Activated CD4-positive, alpha-beta T cell treated with anti-CD3 and anti-CD28 coated beads, Interleukin-2, amount 50 U/mL, for 16 hours (primary cell): ENCODE measurements around the gene NXF1.
"Not testable (repeated sequence)": the region's sequence is repeated elsewhere in the genome, so short reads cannot be mapped to it uniquely, and the experiment has no call there.

Source experiments
- DNase-seq: peaks from one replicate; pipeline ENCODE4 v3.0.0-alpha.2; 2020

Gene NXF1

GRCh38 chr11:62832336-62833234 is 27.3 kb upstream of the NXF1 start, which contains the start of gene TEX54:
TSS of gene TEX54 (minus strand) at chr11:62832841.
- no peak for DNase-seq

GRCh38 chr11:62831520-62832335 is 26.5 kb upstream of the NXF1 start, which contains the start of gene STX5:
TSS of gene STX5 (minus strand) at chr11:62832051. CDS start at chr11:62831243, 808 bp downstream.
- DNase-seq, result peak; percentile 99

GRCh38 chr11:62830904-62831519 is 25.8 kb upstream of the NXF1 start:
- DNase-seq, result no peak

DNA sequence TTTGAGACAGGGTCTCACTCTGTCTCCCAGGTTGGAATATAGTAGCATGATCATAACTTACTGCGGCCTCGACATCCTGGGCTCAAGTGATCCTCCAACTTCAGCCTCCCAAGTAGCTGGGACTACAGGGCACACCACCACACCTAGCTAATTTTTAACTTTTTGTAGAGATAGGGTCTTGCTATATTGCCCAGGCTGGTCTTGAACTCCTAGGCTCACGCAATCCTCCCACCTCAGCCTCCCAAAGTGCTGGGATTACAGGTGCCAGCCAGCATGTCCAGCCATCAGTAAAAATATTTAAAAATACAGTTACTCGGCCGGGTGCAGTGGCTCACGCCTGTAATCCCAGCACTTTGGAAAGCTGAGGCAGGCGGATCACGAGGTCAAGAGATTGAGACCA is 22.9 kb upstream of the NXF1 start:
- not testable (repeated sequence) for DNase-seq

- no peak for DNase-seq
Observed at GRCh38 chr11:62823677-62824076, 18.4 kb upstream of the NXF1 start.

- DNase-seq, result no peak
Observed at GRCh38 chr11:62817129-62817528, 11.9 kb upstream of the NXF1 start.

DNA sequence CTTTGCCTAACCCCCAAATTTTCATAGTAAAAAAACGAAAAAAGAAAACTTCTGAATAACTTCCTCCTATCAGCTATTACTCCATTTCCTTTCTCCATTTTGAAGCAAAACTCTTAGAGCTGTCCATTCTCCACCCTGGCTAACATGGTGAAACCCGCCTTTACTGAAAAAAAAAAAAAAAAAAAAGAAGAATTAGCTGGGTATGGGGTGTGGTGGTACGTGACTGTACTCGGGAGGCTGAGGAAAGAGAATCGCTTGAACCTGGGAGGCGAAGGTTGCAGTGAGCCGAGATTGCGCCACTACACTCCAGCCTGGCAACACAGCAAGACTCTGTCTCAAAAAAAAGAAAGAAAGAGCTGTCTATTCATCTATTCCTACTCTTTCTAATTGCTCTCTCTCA is 11.3 kb upstream of the NXF1 start:
- DNase-seq, result no peak

- no peak for DNase-seq
Observed at GRCh38 chr11:62811659-62812058, 6.4 kb upstream of the NXF1 start.

- DNase-seq, result no peak
Observed at GRCh38 chr11:62810748-62811147, 5.5 kb upstream of the NXF1 start.

GRCh38 chr11:62806611-62807121 is 1.4 kb upstream of the NXF1 start:
- no peak for DNase-seq

DNA sequence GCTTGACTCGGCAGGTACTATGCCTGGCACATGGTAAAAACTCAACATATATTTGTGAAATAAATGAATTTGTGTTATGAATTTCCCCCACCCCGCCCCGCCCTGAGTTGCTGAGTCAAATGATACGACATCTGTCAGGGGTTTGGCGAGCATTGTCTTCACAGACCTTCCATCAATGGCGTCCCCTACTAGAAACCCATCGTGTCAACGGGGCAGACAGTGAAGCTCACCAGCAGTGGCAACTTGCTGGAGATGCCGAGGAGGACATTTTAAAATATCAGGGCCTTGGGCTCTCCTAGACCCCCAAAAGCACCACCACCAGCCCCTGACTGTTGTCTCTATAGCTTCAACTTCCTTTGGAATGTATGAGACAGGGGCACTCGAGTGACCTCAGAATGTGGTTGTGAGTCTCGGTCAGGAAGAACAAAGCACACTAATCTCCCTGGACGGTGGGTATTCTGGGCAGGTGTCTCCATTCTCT is 761 bp upstream of the NXF1 start:
- DNase-seq, result peak; percentile 41

- DNase-seq, result no peak
Observed at GRCh38 chr11:62804310-62805075, 747 bp downstream of the NXF1 start.

- DNase-seq, result no peak
Observed at GRCh38 chr11:62801071-62801470, 4.2 kb downstream of the NXF1 start.

GRCh38 chr11:62799486-62799885 is 5.8 kb downstream of the NXF1 start:
- no peak for DNase-seq

DNA sequence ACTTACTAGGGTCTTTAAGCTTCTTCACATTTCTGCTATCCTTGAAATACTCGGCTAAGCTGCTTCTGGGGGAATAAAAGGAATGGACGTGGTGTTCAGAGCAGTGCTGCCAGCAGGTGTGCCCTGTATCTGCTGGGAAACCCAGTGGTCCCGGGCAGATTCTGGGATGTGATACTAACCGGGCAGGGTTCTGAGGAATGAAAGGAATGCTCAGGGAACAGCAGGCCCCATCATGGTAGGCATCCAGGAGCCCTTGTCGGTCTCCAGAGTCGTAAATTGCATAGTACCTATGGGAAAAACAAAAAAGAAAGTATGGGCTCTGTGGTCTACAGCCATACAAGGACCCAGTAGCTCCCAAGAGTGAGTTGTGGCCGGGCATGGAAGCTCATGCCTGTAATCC is 9.0 kb downstream of the NXF1 start:
- DNase-seq, result no peak

- no peak for DNase-seq
Observed at GRCh38 chr11:62794201-62794775, 11.0 kb downstream of the NXF1 start.

DNA sequence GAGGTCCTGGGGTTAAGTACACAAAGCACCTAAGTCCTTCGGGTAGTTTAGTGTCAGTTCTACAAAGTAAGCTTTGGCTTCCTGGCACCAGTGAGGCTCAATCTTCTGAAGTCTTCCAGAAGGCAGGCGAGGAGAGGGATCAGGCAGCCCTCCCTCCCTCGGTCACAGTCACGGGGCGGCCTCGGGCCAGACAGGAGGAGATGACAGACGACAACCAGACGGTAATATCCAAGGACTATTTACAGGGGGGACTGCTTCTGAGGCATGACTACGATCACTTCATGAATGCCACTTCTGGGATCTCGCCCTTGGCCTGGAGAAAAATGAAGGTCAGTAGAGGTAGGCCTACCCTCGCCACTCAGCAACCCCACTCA is 13.1 kb downstream of the NXF1 start:
- no peak for DNase-seq

DNA sequence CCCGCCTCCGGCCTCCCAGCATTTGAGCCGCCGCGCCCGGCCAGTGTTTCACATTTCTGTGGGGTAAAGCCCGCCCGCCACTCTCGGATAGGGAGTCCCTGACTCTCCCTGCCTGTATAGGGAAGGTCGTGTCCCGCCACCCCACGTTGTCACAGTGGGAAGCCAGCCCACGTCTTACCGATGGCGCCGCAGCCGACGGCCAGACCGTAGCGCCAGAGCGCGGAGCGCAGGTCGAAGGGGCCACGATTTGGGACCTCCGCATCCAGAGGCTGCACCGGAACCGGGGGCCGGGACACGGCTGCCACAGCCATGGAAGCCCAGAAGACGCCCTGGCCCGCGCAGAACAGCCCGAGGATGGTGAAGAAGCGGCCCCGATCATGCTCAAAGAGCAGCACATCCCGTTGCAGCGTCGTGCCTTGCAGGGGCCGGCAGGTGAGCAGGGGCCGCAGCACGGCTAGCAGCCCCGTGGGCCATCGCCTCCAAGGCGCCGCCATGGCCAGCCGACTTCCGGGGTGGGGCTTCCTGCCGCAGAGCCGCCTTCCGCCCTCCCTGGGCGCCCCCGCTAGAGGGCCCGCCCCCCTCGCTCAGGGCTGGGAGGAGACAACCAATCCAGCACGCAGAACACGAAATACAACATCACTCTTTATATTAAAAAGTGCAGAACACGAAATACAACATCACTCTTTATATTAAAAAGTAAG is 13.6 kb downstream of the NXF1 start, which contains the start of gene TMEM223:
TMEM223 (minus strand) TSS at position 506 of the 701 bp plus-strand sequence; CDS start at position 494, 12 bp downstream.
- peak; percentile 91 for DNase-seq

DNA sequence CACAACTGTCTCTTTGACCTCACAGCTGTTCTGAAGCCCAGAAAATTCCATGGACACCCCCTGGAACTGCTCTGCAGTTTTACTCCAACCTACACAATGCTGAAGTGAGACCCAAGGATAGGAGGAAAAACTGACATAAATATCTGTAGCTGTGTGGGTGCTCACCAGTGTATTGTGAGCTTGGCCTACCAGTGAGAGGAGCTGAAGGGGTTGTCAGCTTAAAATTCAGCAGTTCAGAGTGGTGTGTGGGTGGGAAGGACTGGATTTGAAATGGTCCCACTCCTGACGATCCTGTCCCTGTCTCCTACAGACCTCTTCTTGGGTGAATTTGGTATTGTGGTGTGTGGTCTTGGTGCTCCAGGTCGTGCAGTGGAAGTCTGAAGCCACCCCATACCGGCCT is 15.7 kb downstream of the NXF1 start:
- no peak for DNase-seq

DNA sequence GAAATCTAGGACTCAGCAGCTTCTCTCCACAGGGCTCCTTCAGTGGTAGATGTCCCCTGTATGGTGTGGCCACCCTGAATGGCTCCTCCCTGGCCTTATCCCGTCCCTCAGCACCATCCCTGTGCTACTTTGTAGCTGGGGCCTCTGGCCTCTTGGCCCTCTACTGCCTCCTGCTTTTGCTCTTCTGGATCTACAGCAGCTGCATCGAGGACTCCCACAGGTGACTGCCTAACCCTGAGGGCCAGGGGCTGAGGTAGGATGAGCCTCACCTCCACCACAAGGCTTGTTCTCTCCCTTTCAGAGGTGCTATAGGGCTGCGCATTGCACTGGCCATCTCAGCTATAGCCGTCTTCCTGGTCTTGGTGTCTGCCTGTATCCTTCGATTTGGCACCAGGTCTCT is 16.2 kb downstream of the NXF1 start:
- DNase-seq, result no peak
